Measurements from ENCODE around the gene ROBO1.
"Not testable (repeated sequence)": the region's sequence is repeated elsewhere in the genome, so short reads cannot be mapped to it uniquely, and the experiment has no call there.

- not testable (repeated sequence) for TF ChIP-seq POLR2A, CTCF (IDR thresholded peaks at IDR 0.05)
These were observed 1017.5 kb downstream of the ROBO1 start for GRCh38 chr3:78750291-78750690.
